ENCODE measurements around the gene TEN1.
A peak's percentile ranks its signal among the peaks of the same experiment; 100 is the strongest.
"Not testable (repeated sequence)": the region's sequence is repeated elsewhere in the genome, so short reads cannot be mapped to it uniquely, and the experiment has no call there.

TEN1 gene, protein sequence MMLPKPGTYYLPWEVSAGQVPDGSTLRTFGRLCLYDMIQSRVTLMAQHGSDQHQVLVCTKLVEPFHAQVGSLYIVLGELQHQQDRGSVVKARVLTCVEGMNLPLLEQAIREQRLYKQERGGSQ

GRCh38 chr17:75978938-75979704 lies at the start of gene TEN1, which contains the start of gene ACOX1:
TSS of gene TEN1 (plus strand) at chr17:75979240. CDS start at chr17:75986193, 6,953 bp downstream.
TSS of gene ACOX1 (minus strand) at chr17:75979166. CDS start at chr17:75979073, 93 bp downstream.
- DNase-seq: peak; percentile 95

DNA sequence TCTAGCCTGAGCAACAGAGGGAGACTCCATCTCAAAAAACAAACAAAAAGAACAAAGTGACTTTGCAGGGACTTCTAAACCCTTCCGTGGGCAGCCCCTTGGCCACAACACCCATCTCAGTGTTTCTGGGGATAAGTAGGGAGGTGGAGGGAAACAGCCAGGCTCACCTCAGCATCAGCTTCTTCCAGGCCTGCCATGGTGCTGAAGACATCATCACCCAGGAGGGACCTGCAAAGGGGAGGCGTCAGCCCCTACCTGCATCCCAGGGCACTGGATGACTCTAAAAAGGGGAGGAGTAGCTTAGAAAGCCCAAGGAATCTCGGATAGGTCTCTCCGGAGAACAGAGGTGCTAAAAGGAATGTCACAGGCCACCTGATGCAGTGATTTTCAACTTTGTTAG lies 48.0 kb upstream of the TEN1 start:
- DNase-seq: no peak

DNA sequence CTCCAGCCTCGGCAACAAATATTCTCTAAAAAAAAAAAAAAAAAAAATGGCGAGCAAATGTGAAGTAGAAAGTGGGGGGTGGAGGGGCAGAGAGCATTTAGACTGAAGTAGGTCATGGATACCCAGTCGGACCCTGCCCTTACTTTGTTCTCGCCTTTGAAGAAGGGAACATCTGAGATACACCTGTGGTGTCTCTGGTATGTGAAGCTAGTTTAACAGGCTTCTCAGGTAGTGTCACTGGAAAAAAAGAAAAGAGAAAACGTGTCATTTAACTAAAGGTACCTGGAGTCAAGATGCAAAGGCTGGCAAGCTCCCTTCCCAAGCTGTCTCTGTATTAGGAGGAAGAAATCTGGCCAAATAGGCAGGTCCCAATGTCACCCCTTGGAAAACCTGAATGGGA lies 46.2 kb upstream of the TEN1 start:
- no peak for DNase-seq

DNA sequence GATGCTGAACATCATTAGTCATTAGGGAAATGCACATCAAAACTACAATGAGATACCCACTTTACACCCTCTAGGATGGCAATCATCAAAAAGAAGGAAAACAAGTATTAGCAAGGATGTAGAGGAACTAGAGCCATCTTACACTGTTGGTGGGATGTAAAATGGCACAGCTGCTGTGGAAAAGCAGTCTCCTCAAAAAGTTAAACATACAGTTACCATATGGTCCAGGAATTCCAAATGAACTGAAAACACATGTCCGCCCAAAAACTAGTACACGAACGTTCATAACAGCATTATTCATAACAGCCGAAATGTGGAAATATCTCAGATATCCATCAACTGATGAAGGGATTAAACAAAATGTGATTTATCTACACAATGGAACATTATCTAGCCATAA lies 45.2 kb upstream of the TEN1 start:
- DNase-seq: no peak

GRCh38 chr17:75937652-75938051 lies 41.4 kb upstream of the TEN1 start:
- no peak for DNase-seq

DNA sequence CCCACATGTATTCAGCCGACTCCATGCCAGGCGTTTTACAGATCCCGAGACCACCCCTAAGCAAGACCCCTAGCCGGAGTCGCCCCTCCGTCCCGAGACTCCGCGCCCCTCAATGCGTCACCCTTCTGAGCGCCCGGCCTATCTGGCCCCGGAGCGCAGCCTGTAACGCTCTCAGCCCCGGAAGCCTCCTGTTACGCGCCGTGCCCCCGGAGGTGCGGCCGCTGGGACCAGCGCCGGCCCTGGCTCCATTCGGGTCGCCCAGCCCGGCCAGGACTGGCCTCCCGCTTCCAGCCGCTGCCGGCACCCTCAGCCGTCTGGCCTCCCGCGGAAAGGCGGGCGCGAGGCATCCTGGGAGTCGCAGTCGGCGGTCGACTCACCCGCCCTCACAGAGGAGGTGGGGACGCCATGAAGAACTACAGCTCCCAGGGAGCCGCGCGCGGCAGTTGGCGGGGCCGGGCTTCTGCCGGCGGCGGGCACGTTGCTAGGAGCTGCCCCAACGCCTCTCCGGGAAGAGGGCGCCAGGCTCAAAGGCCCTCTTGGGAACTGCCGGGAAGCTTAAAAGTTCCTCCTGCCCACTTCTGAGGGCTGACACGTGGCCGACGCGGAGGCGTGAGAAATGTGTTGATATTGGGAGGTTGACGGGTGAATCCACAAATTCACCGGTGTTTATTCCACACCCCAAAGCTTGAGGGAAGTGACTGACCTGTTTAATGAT lies 38.2 kb upstream of the TEN1 start, which contains the start of gene FBF1:
TSS of gene FBF1 (minus strand) at position 316 of the 715 bp plus-strand sequence. CDS start 2,893 bp downstream, outside the sequence.
- DNase-seq: peak; percentile 90

DNA sequence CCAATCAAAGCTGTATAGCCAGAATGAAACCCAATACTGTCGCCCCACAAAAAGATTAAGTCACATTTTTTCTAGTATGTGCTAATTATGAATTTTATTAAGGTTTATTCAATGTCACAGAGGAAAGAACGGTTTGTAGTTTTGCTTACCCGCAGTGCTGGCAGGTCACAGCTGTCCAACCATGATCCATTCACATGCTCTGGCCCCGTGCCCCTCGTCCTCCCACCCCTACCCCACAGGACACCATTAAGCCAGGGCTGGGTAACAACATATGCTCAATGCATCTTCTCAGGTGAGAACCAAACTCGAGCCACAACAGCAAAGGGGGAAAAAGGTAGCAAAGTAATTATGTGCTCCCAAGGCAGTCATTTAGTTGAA lies 37.6 kb upstream of the TEN1 start:
- no peak for DNase-seq

GRCh38 chr17:75942473-75942872 lies 36.6 kb upstream of the TEN1 start:
- no peak for DNase-seq

DNA sequence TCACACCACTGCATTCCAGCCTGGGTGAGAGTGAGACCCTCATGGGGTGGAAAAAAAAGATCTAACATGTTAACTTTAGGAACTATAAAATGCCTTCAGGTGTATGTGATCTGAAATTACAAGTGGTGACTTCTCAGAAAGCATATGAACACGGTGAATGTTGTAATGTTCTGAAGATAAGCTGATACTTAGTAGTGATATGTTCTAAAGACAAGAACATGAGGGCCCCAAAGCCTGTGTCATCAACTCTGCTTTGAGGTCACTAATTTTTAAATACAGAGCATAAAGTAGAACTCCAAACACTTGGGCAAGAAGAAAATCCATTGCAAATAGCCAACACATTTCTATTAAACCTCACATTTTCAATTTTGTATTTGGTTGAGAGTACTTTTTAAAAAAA lies 35.5 kb upstream of the TEN1 start:
- no peak for DNase-seq

GRCh38 chr17:75945211-75945610 lies 33.8 kb upstream of the TEN1 start:
- no peak for DNase-seq

GRCh38 chr17:75950421-75950820 lies 28.6 kb upstream of the TEN1 start:
- DNase-seq: no peak

GRCh38 chr17:75950855-75951554 lies 28.0 kb upstream of the TEN1 start:
- no peak for DNase-seq

DNA sequence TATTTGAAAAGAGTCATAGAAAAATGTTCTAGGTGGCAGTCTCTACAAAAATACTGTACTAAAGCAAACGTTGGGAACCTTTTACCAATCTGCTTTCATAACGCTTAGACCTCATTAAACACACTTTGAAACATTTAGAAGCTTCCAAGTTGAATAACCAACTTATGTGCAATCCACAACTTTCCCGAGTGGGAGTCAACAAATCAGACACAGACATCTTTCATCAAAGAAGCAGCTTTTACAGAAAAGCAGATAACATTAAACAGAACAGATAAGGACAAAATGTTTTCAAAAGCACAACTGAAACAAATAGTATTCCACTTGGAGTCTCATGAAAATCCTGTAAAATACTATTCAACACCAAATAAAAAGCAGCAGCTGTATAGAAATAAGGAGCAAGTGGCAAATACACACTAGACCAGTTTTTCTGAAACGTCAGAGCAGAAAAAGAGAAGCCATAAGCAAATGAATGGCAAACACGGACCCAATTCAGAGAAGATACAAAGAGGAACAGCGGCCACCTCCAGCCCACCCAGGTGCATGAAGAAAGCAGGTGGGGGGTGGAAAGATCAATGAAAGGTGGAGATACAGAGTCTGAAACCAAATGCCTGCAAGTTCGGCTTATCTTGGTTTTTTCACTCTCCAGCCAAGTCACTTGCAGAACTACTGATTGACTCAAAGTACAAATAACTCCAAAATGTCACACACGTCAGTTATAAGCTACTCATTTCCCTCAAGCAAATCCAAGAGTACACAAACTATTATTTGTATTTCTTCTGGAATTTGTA lies 19.8 kb upstream of the TEN1 start:
- no peak for DNase-seq

- no peak for DNase-seq
These were observed 19.1 kb upstream of the TEN1 start for GRCh38 chr17:75959839-75960511.

- no peak for DNase-seq
These were observed 13.6 kb upstream of the TEN1 start for GRCh38 chr17:75965468-75965867.

GRCh38 chr17:75969044-75969443 lies 10.0 kb upstream of the TEN1 start:
- DNase-seq: not testable (repeated sequence)

DNA sequence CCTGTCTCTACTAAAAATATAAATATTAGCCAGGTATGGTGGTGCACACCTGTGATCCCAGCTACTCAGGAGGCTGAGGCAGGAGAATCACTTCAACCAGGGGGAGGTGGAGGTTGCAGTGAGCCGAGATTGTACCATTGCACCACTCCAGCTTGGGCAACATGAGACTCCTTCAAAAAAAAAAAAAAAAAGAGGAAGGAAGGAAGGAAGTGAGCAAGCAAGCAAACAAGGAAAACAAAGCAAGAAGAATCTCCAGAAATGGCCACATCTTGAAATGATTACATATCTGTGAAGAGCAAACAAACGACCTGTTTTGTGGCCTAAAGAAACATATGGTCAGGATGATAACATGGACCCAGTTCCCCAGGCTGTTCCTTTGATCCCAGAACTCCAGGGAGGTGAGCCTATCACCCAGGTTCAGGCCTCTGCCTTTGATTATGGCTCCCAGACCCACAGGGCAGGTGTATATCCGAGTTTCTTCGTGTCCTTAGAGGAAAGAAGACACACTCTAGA lies 9.0 kb upstream of the TEN1 start:
- no peak for DNase-seq

DNA sequence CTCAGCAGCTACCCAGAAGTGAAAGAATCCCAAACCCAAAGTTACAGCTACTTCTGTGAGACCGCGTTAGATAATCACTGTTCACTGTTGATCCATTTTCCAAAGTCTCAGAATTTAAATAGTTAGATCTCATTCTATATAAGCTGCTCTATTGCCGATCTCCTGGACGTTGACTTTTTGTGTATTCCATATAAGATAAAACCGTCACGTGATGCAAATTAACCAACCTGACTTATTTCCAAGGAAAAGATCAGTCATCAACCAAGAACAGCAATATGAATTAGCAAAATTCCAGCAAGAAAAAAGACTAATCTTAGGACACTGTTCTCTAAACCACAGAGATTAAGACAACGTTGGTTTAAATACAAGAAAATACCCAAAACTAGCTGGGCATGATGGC lies 8.4 kb upstream of the TEN1 start:
- no peak for DNase-seq

DNA sequence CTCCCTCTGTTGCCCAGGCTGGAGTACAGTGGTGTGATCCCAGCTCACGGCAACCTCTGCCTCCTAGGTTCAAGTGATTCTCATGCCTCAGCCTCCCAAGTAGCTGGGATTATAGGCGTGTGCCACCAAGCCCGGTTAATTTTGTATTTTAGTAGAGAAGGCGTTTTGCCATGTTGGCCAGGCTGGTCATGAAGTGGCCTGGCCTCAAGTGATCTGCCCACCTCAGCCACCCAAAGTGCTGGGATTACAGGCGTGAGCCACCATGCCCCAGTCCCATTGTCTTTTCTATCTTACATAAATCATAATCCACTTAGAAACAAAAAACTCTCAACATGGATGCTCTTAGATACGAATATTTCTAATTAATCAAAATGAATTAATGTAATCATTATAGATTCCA lies 3.9 kb upstream of the TEN1 start:
- DNase-seq: not testable (repeated sequence)

GRCh38 chr17:75975757-75976174 lies 3.3 kb upstream of the TEN1 start:
- DNase-seq: no peak

- DNase-seq: no peak
These were observed 2.7 kb upstream of the TEN1 start for GRCh38 chr17:75976175-75976848.

Measured in NCI-H1694 treated with DMSO at 0.1 percent for 48 hours (cell line).